MM.1S (cell line): ENCODE measurements around the gene STK38L.

ENCODE experiments used
- DNase-seq: peaks from one replicate; pipeline ENCODE4 v3.0.0-alpha.2; 2015
- H2AFZ ChIP-seq: fragments of 300-600 bp; sonication (generic); 2 replicates; pipeline ENCODE4 v1.6.0; 2016; ENCODE audit warnings: antibody characterized with exemption, low read length
- H3F3A ChIP-seq: fragments of 300-600 bp; sonication (generic); 2 replicates; pipeline ENCODE4 v1.6.1; 2016; ENCODE audit warnings: mild to moderate bottlenecking, antibody characterized with exemption, low read length, moderate library complexity, mixed read lengths; ENCODE audit not compliant: insufficient read depth
- H3K27ac ChIP-seq: fragments of 300-600 bp; sonication (generic); 2 replicates; pipeline ENCODE4 v1.5.1; 2016; ENCODE audit warnings: mild to moderate bottlenecking, low read length
- H3K27me3 ChIP-seq: fragments of 300-600 bp; sonication (generic); replicated peaks from 2 replicates; pipeline ENCODE4 v1.6.0; 2016; ENCODE audit warnings: low read length; ENCODE audit not compliant: insufficient read depth
- H3K36me3 ChIP-seq: fragments of 300-600 bp; sonication (generic); replicated peaks from 2 replicates; pipeline ENCODE4 v1.6.1; 2016; ENCODE audit warnings: mild to moderate bottlenecking, low read length, mixed read lengths; ENCODE audit not compliant: insufficient read depth
- H3K4me1 ChIP-seq: fragments of 300-600 bp; sonication (generic); 2 replicates; pipeline ENCODE4 v1.6.1; 2016; ENCODE audit warnings: low read length, mixed read lengths
- H3K4me2 ChIP-seq: fragments of 300-600 bp; sonication (generic); 2 replicates; pipeline ENCODE4 v1.6.0; 2016; ENCODE audit warnings: low read depth, low read length
- H3K4me3 ChIP-seq: fragments of 300-600 bp; sonication (generic); 2 replicates; pipeline ENCODE4 v1.5.1; 2016; ENCODE audit warnings: low read length, mixed read lengths
- H3K79me2 ChIP-seq: fragments of 300-600 bp; sonication (generic); 2 replicates; pipeline ENCODE4 v1.6.1; 2016; ENCODE audit warnings: mixed run types, low read length, mixed read lengths
- H3K9ac ChIP-seq: fragments of 300-600 bp; sonication (generic); 2 replicates; pipeline ENCODE4 v1.6.1; 2016; ENCODE audit warnings: low read length, mixed read lengths
- H3K9me2 ChIP-seq: fragments of 300-600 bp; sonication (generic); replicated peaks from 2 replicates; pipeline ENCODE4 v1.6.1; 2016; ENCODE audit warnings: mild to moderate bottlenecking, low read length, mixed read lengths; ENCODE audit not compliant: insufficient read depth
- H3K9me3 ChIP-seq: fragments of 300-600 bp; sonication (generic); replicated peaks from 2 replicates; pipeline ENCODE4 v1.6.1; 2016; ENCODE audit warnings: mild to moderate bottlenecking, low read length, mixed read lengths; ENCODE audit not compliant: insufficient read depth
- H4K20me1 ChIP-seq: fragments of 300-600 bp; sonication (generic); 2 replicates; pipeline ENCODE4 v1.6.1; 2016; ENCODE audit warnings: mild to moderate bottlenecking, low read length, moderate library complexity, mixed read lengths; ENCODE audit not compliant: insufficient read depth
- EZH2 ChIP-seq: fragments of 300-600 bp; sonication (generic); optimal IDR thresholded peaks from 2 replicates; pipeline ENCODE3; 2017; ENCODE audit warnings: low read depth, mild to moderate bottlenecking, antibody characterized with exemption, low read length, mixed read lengths
- EZH2phosphoT487 ChIP-seq: fragments of 300-600 bp; sonication (generic); IDR thresholded peaks from 2 replicates; pipeline ENCODE4 v1.6.1; 2018; ENCODE audit warnings: antibody characterized with exemption, low read length
- TF ChIP-seq, protein P1 (sequence below): fragments of 300-600 bp; sonication (generic); IDR thresholded peaks from 2 replicates; pipeline ENCODE4 v1.5.1; 2016; ENCODE audit warnings: antibody characterized with exemption, low read length, mixed read lengths

STK38L gene

DNA sequence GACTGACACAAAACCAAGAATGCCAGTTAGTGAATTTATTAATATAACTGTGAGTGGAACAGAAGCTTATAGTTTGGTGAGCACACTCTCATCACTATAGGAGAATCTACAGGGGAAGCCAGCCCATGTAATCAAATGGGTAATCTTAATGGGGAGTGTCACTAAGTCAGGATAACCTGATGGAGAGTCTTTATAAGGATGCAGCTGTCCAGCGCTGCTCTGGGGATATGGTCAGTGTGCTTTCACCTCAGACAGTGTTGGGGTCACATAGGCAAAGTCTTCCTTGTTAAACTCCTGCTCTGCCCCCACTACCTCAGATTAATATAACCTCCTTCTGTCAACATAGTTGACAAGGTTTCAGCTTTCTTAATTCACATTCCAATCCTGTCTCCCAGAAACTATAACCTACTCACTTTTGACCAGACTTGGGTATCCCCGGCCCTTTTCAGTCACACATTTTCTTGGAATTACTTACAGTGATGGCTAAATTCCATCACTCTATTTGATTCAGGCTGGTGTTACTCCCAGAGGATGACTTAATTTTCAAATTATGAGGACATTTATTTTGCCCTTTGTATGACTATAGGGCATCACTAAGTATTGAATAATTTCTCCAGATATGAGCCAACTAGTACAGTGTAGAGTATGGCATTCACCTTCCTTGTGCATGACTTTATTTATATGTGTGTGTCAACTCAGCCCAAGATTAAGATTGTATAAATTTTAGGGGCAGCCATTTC, 13.2 kb downstream of the STK38L start:
- TF ChIP-seq EZH2 (no peak), EZH2phosphoT487 (no peak)
- TF ChIP-seq, protein P1, sequence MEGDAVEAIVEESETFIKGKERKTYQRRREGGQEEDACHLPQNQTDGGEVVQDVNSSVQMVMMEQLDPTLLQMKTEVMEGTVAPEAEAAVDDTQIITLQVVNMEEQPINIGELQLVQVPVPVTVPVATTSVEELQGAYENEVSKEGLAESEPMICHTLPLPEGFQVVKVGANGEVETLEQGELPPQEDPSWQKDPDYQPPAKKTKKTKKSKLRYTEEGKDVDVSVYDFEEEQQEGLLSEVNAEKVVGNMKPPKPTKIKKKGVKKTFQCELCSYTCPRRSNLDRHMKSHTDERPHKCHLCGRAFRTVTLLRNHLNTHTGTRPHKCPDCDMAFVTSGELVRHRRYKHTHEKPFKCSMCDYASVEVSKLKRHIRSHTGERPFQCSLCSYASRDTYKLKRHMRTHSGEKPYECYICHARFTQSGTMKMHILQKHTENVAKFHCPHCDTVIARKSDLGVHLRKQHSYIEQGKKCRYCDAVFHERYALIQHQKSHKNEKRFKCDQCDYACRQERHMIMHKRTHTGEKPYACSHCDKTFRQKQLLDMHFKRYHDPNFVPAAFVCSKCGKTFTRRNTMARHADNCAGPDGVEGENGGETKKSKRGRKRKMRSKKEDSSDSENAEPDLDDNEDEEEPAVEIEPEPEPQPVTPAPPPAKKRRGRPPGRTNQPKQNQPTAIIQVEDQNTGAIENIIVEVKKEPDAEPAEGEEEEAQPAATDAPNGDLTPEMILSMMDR, result no peak

DNA sequence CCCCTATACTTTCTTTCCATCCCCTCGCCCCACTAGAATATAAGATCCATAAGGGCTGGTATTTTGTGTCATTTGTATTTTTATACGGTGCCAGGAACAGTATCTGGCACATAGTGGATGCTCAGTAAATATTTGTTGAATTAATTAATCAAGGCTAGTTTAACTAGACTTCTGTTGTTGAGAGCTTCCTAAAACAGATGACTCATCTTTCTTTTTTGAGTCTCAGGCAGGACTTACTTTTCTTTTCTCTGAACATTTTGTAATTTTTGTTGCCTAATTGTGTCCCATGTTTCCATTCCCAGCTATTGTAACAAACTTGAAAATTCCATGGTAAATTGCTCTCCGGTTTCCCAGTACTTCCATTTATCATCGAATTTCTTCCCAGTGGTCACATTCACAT, 16.7 kb downstream of the STK38L start:
- Histone ChIP-seq H3K9me3 (no peaks in the 10 kb centered on the region), H4K20me1 (peaks cover 24% of the 10 kb centered on the region), H3K4me2 (peak overlapping the region; percentile 4; the same call in 1 of the 2 replicates), H3K4me3 (no peak overlapping the region), H3K79me2 (peaks cover 99% of the 10 kb centered on the region), H3K27me3 (no peaks in the 10 kb centered on the region), H3K9me2 (no peaks in the 10 kb centered on the region), H3K9ac (no peak overlapping the region), H3K36me3 (no peaks in the 10 kb centered on the region; the same call in 1 of the 2 replicates), H3K4me1 (peaks cover 24% of the 10 kb centered on the region), H2AFZ (no peak overlapping the region), H3F3A (0 out of 2 replicates have a peak, but pooled peaks cover 8% of the 10 kb centered on the region), H3K27ac (no peak overlapping the region)
- DNase-seq, result no peak
- TF ChIP-seq, protein P1, result no peak
- no peak for TF ChIP-seq EZH2phosphoT487
- TF ChIP-seq EZH2, result no peak

More for the DNA sequence above, 13.2 kb downstream of the STK38L start:
- H3K9ac ChIP-seq, result no peak overlapping the region
- no peaks in the 10 kb centered on the region for H3K9me3 ChIP-seq
- peaks cover 6% of the 10 kb centered on the region; the same call in 1 of the 2 replicates for H3K36me3 ChIP-seq
- peaks cover 33% of the 10 kb centered on the region for H3K4me1 ChIP-seq
- peaks cover 29% of the 10 kb centered on the region for H4K20me1 ChIP-seq
- H3K9me2 ChIP-seq, result no peaks in the 10 kb centered on the region
- peaks cover 100% of the 10 kb centered on the region for H3K79me2 ChIP-seq
- 0 out of 2 replicates have a peak, but pooled peaks cover 8% of the 10 kb centered on the region for H3F3A ChIP-seq
- no peak for DNase-seq
- H3K4me2 ChIP-seq, result no peak overlapping the region
- H3K27ac ChIP-seq, result no peak overlapping the region
- H3K27me3 ChIP-seq, result no peaks in the 10 kb centered on the region
- H3K4me3 ChIP-seq, result no peak overlapping the region
- H2AFZ ChIP-seq, result no peak overlapping the region

DNA sequence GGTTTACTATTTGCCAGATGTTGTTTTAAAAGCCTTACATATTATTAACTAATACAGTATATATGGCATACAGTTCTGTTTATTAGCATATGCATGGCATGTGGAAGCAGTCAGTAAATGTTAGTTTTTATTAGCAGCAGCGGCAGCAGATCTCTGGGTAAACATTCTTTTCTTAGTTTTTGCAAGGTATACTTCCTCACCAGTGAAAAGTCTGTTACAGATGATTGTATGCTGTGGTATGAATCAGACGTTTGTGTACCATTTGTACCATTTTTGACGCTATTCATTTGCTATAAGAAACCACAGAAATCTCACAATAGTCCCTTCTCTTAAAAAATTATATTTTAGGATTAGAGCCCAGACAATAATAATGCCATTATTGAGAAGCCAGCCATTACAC, 17.8 kb downstream of the STK38L start:
- H3K9ac ChIP-seq, result no peak overlapping the region
- no peaks in the 10 kb centered on the region for H3K9me2 ChIP-seq
- no peak overlapping the region for H3K27ac ChIP-seq
- H3F3A ChIP-seq, result 0 out of 2 replicates have a peak, but pooled peaks cover 8% of the 10 kb centered on the region
- no peak overlapping the region for H2AFZ ChIP-seq
- H3K27me3 ChIP-seq, result no peaks in the 10 kb centered on the region
- no peak for DNase-seq
- H3K9me3 ChIP-seq, result no peaks in the 10 kb centered on the region
- H3K4me1 ChIP-seq, result peaks cover 25% of the 10 kb centered on the region
- peaks cover 99% of the 10 kb centered on the region for H3K79me2 ChIP-seq
- H3K4me3 ChIP-seq, result no peak overlapping the region
- H4K20me1 ChIP-seq, result peaks cover 13% of the 10 kb centered on the region; the same call in 1 of the 2 replicates
- no peaks in the 10 kb centered on the region; the same call in 1 of the 2 replicates for H3K36me3 ChIP-seq
- no peak overlapping the region for H3K4me2 ChIP-seq
- TF ChIP-seq EZH2phosphoT487 (no peak), EZH2 (no peak)
- TF ChIP-seq, protein P1, result no peak
